ENCODE measurements around the gene ZCCHC24.

The ZCCHC24 gene

DNA sequence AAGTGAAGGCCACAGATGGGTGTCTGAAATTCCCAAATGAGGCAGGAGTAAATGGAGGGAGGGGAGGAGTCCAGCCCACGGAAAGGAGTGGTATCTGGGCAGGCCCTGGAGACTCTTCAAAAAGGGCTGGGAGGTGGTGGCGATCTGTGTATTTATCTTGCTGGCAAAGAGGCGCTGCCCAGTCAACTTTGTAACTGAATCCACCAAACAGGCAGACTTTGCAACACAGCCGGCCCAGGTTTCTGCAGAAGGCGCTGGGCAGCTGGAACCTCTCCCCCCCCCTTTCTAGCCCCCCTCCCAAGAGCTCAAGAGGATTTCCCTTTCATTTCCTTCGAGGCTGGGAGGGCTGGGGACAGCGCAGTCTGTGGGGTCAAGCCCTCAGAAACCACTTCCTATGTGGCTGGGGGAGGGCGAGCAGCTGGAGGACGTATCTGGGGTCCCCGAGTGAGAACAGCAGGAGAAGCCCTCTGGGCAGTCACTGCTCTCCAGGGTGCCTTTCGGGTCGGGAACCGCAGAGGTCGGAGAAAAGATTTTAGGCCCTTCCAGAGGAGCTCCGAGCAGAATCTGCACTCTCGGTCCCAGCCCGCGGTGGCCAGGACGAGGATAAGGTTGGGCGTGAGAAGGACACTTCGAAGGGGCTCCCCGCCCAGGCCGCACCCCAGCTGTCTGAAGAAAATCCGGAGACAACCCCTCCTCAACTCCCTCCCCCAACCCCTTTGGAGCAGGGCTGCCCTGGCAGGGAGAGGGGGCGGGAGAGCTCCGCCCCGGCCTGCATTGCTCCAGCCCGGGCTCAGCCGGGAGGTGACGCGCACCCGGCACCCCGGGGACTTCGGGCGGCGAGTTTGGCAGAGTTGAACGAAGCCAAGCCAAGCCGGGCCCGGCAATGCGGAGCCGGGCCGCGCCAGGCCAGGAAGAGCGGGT, 965 bp downstream of the ZCCHC24 start:
- Mint-ChIP-seq H3K27ac (peak overlapping the region; percentile 65 to 95 (median 70)), H3K27me3 (ENCODE audit: low read depth) (no peaks in the 10 kb centered on the region), H3K9me3 (no peaks in the 10 kb centered on the region), H3K4me3 (peak overlapping the region; percentile 87 to 96 (median 91)), H3K36me3 (ENCODE audit: low read depth) (peaks cover 19% of the 10 kb centered on the region), H3K4me1 (peaks cover 73% of the 10 kb centered on the region)
- no peak for TF ChIP-seq CTCF (IDR thresholded peaks at IDR 0.05; ENCODE audit: unreplicated experiment in 3 of 3)

- TF ChIP-seq CTCF (IDR thresholded peaks at IDR 0.05; ENCODE audit: unreplicated experiment in 3 of 3) = no peak
- Mint-ChIP-seq H3K27me3 (ENCODE audit: low read depth) (peaks cover 4% of the 10 kb centered on the region), H3K27ac (peak overlapping the region; percentile 65 to 95 (median 70)), H3K4me3 (peak overlapping the region; percentile 87 to 96 (median 91)), H3K36me3 (ENCODE audit: low read depth) (peaks cover 22% of the 10 kb centered on the region), H3K9me3 (no peaks in the 10 kb centered on the region), H3K4me1 (peaks cover 73% of the 10 kb centered on the region)
These were observed 1.9 kb downstream of the ZCCHC24 start for GRCh38 chr10:79443338-79444198.

GRCh38 chr10:79442171-79443040, 3.0 kb downstream of the ZCCHC24 start:
- Mint-ChIP-seq H3K4me1 (peaks cover 75% of the 10 kb centered on the region), H3K27me3 (ENCODE audit: low read depth) (peaks cover 4% of the 10 kb centered on the region), H3K4me3 (peak overlapping the region; percentile 87 to 96 (median 91)), H3K27ac (peak overlapping the region in 2 of 3 experiments; percentile 11 to 65), H3K9me3 (no peaks in the 10 kb centered on the region), H3K36me3 (ENCODE audit: low read depth) (peaks cover 22% of the 10 kb centered on the region)
- no peak for TF ChIP-seq CTCF (IDR thresholded peaks at IDR 0.05; ENCODE audit: unreplicated experiment in 3 of 3)

- peaks cover 4% of the 10 kb centered on the region for H3K27me3 Mint-ChIP-seq (ENCODE audit: low read depth)
- H3K4me3 Mint-ChIP-seq = peak overlapping the region; percentile 63 to 96 (median 70)
- TF ChIP-seq CTCF (IDR thresholded peaks at IDR 0.05; ENCODE audit: unreplicated experiment in 3 of 3) = no peak
- H3K27ac Mint-ChIP-seq = peak overlapping the region in 1 of 3 experiments; percentile 39
- peaks cover 22% of the 10 kb centered on the region for H3K36me3 Mint-ChIP-seq (ENCODE audit: low read depth)
- H3K9me3 Mint-ChIP-seq = no peaks in the 10 kb centered on the region
- peaks cover 78% of the 10 kb centered on the region for H3K4me1 Mint-ChIP-seq
These were observed 4.0 kb downstream of the ZCCHC24 start for GRCh38 chr10:79441433-79441832.

- peak overlapping the region in 2 of 3 experiments; percentile 40 to 96 for H3K4me3 Mint-ChIP-seq
- H3K4me1 Mint-ChIP-seq = peaks cover 90% of the 10 kb centered on the region
- H3K9me3 Mint-ChIP-seq = no peaks in the 10 kb centered on the region
- peaks cover 4% of the 10 kb centered on the region for H3K27me3 Mint-ChIP-seq (ENCODE audit: low read depth)
- peaks cover 22% of the 10 kb centered on the region for H3K36me3 Mint-ChIP-seq (ENCODE audit: low read depth)
- no peak for TF ChIP-seq CTCF (IDR thresholded peaks at IDR 0.05; ENCODE audit: unreplicated experiment in 3 of 3)
- H3K27ac Mint-ChIP-seq = peak overlapping the region in 1 of 3 experiments; percentile 98
These were observed 5.1 kb downstream of the ZCCHC24 start for GRCh38 chr10:79440281-79440680.
